Immature natural killer cell (primary cell): ENCODE results near the gene CELF1. TPM values are rescaled to one million over a fixed set of nuclear protein-coding genes. Genes with fewer than 3 reads are reported as not detected.
A peak's percentile ranks its signal among the peaks of the same experiment; 100 is the strongest.

Experiments used
- DNase-seq, 3 donors: peaks; one replicate each; pipeline ENCODE4 v3.0.0; 2022; ENCODE audit warnings: mixed read lengths in 1 of 3
- H3K27ac Mint-ChIP-seq, 6 donors: one replicate each; pipeline ENCODE4 v1.8.0; 2020; ENCODE audit warnings: mixed read lengths in 6 of 6, mild to moderate bottlenecking in 5 of 6, inconsistent platforms in 4 of 6, moderate library complexity in 3 of 6
- H3K27me3 Mint-ChIP-seq, 3 donors: one replicate each; pipeline ENCODE4 v1.8.0; 2020 to 2021; ENCODE audit warnings: low read depth in 3 of 3, mild to moderate bottlenecking in 3 of 3, mixed read lengths in 3 of 3, moderate library complexity in 3 of 3, inconsistent platforms in 1 of 3
- H3K36me3 Mint-ChIP-seq, 3 donors: one replicate each; pipeline ENCODE4 v1.8.0; 2020; ENCODE audit warnings: mixed read lengths in 3 of 3, inconsistent platforms in 2 of 3, mild to moderate bottlenecking in 2 of 3
- H3K4me1 Mint-ChIP-seq, 2 donors: one replicate each; pipeline ENCODE4 v1.8.0; 2020; ENCODE audit warnings: inconsistent platforms in 2 of 2, mild to moderate bottlenecking in 2 of 2, mixed read lengths in 2 of 2, moderate library complexity in 1 of 2
- H3K4me3 Mint-ChIP-seq, 5 donors: one replicate each; pipeline ENCODE4 v1.8.0; 2020; ENCODE audit warnings: mild to moderate bottlenecking in 5 of 5, mixed read lengths in 5 of 5, inconsistent platforms in 3 of 5, moderate library complexity in 3 of 5
- H3K9me3 Mint-ChIP-seq, 6 donors: one replicate each; pipeline ENCODE4 v1.8.0; 2020; ENCODE audit warnings: mild to moderate bottlenecking in 6 of 6, mixed read lengths in 6 of 6, inconsistent platforms in 4 of 6, moderate library complexity in 3 of 6
- polyA plus RNA-seq, 3 donors: library from polyadenylated mRNA; unstranded; fragments of 300-500 nt; fragmentation: Illumina TruSeq; gene quantifications; one replicate each; pipeline ENCODE4 v1.2.3, GENCODE V29; 2021

Gene CELF1
- polyA plus RNA-seq = 10 to 100 TPM; 21.0 to 58.1 (median 35.5) TPM

DNA sequence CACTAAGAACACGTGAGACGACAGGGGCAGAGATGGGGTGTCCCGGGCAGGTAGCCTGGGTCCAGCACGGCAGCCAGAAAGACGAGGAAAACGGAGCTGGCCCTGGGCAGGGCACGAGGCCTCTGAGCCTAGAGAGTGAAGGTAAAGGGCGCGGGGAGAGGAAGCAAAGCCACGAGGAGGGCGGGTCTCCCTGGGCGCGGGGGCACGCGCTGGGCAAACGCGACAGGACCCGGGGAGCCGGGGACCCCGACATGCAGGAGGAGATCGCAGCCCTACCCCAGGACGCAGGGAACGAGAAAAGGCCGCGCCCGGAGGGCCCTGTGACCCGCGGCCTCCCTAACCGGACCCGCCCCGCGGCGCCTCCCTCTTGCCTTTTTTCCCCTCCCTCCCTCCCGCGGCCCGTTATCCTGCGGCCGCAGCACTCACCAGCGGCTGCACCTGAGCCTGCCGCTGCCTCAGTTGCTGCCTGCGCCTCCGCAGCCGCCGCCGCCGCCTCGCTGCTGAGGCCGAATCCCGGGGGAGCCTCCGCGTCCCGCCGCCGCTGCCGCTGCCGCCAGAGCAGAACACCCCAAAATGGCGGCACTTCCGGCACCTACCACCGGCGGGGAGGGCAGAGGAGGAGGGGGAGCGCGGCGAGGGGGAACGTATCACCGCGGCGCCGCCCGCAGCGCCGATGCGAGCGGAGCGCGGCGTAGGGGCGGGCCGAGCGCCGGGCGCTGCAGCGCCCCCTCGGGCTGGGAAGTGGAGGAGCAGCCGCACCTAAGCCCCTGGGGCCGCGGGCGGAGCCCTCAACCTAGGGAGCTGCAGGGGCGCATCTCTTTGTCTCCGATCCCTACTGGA is at the start of gene CELF1:
TSS of gene CELF1 (minus strand) at position 567 of the 840 bp plus-strand sequence. CDS start 53,609 bp downstream, outside the sequence.
- Mint-ChIP-seq H3K36me3 (no peaks in the 10 kb centered on the region), H3K4me1 (peaks cover 48 to 60% of the 10 kb centered on the region in 2 donors), H3K27me3 (peaks cover 0 to 8% (median 0%) of the 10 kb centered on the region in 3 donors), H3K9me3 (no peaks in the 10 kb centered on the region), H3K4me3 (peak within 1 kb of the TSS; percentile 94 to 98 (median 97)), H3K27ac (peak within 1 kb of the TSS; percentile 89 to 96 (median 93))
- DNase-seq = peak; percentile 91

DNA sequence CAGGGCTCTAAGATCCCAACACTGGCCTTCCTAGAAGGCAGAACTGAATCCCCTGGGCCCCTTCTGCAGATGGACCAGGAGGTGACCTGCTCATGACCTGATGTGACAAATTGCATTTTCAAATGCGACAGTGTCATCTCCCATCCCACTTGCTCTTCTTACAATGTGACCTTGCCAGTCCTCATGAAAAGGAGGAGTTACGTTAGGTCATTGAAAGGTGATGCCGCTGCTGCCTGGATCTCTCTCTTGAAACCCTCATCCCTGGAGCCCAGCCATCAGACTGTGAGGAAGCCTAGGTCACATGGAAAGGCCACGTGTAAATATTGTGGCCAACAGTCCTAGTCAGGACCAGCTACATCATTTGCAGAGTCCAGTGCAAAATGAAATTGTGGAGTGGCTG is 47.0 kb upstream of the CELF1 start:
- peaks cover 4 to 6% (median 4%) of the 10 kb centered on the region in 3 donors for H3K36me3 Mint-ChIP-seq
- H3K27ac Mint-ChIP-seq = no peak overlapping the region
- peaks cover 0 to 10% (median 3%) of the 10 kb centered on the region in 3 donors for H3K27me3 Mint-ChIP-seq
- no peaks in the 10 kb centered on the region for H3K9me3 Mint-ChIP-seq
- no peak overlapping the region for H3K4me3 Mint-ChIP-seq
- DNase-seq = no peak
- no peaks in the 10 kb centered on the region for H3K4me1 Mint-ChIP-seq

DNA sequence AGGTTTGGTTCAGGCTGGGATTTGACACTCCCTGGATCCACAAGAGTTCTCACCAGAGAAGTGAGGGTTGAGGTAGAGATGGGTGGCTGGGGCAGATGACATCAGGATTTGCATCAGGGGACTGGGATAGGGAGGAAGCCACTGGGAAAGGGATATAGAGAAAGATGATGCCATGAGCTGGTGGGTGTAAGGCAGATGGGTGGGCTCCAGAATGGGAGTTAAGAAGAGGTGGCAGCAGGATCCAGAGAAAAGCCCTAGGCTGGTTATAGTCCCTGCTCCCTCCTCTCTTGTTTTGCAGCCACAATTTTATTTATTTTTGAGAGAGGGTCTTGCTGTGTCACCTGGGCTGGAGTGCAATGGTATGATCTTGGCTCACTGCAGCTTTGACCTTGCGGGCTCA is 43.0 kb upstream of the CELF1 start:
- no peaks in the 10 kb centered on the region for H3K9me3 Mint-ChIP-seq
- peaks cover 0 to 7% of the 10 kb centered on the region in 2 donors for H3K4me1 Mint-ChIP-seq
- no peak overlapping the region for H3K27ac Mint-ChIP-seq
- no peak for DNase-seq
- peaks cover 4 to 6% (median 4%) of the 10 kb centered on the region in 3 donors for H3K36me3 Mint-ChIP-seq
- no peak overlapping the region for H3K4me3 Mint-ChIP-seq
- H3K27me3 Mint-ChIP-seq = peaks cover 10 to 17% (median 12%) of the 10 kb centered on the region in 3 donors

DNA sequence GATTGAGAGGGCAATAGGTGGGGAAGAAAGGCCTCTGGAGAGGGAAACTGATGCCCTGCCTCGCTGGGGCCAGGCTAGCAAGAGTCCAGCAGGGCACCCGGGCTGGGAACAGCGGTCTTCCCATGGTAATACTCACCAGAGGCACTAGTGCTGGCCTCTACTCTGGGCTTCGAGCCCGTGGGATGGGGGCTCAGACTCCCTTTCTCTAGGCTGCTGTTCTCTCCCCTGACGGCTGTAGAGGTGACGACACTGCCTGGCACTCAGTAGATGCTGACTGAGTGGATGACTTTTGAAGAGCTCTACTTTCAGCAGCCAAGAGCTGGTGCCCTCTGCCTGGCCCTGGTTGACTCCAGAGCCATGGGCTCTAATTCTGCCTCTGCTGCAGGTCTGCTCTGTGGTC is 42.1 kb upstream of the CELF1 start:
- no peak overlapping the region for H3K27ac Mint-ChIP-seq
- H3K36me3 Mint-ChIP-seq = peaks cover 4 to 6% (median 4%) of the 10 kb centered on the region in 3 donors
- DNase-seq = no peak
- no peak overlapping the region for H3K4me3 Mint-ChIP-seq
- no peaks in the 10 kb centered on the region for H3K9me3 Mint-ChIP-seq
- H3K27me3 Mint-ChIP-seq = peaks cover 10 to 17% (median 12%) of the 10 kb centered on the region in 3 donors
- peaks cover 0 to 7% of the 10 kb centered on the region in 2 donors for H3K4me1 Mint-ChIP-seq

DNA sequence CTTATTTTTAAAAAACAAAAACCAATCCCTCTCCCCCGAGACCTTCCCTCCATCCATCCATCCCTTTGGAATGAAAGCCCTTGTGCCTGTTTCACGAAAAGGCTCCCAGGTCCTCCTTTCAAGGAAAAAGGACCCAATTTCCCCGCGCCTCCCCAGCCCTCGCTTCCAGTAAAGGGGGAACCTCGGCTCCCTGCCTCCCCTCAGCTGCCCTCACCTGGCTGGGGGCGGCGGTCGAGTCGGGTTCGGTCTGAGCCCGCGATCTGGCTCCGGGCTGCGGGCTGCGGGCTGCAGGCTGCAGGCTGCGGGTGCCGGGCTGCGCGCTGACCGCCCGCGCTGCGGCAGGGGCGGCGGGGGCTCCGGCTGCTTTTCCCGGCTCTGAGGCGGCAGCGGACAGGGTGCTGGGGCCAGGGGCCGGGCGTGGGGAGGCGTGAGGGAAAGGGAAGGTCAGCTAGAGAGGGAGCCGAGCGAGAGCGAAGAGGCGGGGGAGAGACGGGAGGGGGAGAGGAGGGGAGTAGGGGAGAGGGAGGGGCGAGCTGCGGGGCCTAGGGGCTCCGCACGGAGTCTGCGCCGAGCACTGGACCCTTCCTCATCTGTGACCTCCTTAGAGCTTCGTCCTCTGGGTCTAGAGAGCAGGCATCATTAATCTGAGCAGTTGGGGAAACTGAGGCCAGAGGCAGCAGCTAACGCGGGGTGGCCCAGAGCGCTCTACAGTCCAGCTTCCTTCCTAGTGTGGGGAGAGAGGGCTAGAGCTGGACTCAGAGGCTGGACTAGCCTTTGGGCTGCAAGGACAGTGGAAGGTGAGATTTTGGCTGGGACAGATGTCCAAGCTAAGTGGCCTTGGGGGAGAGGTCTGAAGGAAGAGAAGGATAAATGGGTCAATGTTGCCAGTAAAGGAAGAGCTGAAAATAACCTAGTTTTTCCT is 41.3 kb upstream of the CELF1 start, which contains the start of gene C1QTNF4:
TSS of gene C1QTNF4 (minus strand) at position 478 of the 922 bp plus-strand sequence. CDS start 3,601 bp downstream, outside the sequence.
- peaks cover 2 to 3% (median 2%) of the 10 kb centered on the region in 3 donors for H3K36me3 Mint-ChIP-seq
- peaks cover 0 to 7% of the 10 kb centered on the region in 2 donors for H3K4me1 Mint-ChIP-seq
- DNase-seq = no peak
- H3K27me3 Mint-ChIP-seq = peaks cover 10 to 14% (median 12%) of the 10 kb centered on the region in 3 donors
- no peaks in the 10 kb centered on the region for H3K9me3 Mint-ChIP-seq
- no peak within 1 kb of the TSS for H3K27ac Mint-ChIP-seq
- H3K4me3 Mint-ChIP-seq = no peak within 1 kb of the TSS

DNA sequence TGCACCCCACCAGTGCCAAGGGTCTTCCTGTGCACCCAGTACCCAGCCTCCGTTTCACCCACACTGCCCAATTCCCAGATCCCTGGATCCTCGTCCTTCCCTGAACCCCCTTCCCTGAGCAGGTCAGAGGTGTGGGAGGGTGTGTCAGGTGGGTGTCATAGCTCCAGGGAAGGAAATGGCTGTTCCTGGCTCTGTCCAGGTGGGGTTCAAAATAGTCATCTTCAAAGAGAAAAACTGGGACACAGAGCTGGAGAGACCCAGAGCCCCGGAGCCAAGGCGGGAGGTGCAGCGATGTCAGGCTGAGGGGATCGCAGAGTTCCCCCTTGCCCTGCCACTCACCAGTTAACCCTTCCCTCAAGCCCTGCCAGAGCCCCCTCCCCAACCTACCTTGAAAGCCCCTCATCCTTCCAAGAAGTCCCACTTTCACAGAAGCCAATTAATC is 40.6 kb upstream of the CELF1 start:
- no peaks in the 10 kb centered on the region for H3K9me3 Mint-ChIP-seq
- H3K27ac Mint-ChIP-seq = no peak overlapping the region
- H3K4me3 Mint-ChIP-seq = no peak overlapping the region
- DNase-seq = no peak
- H3K36me3 Mint-ChIP-seq = no peaks in the 10 kb centered on the region
- peaks cover 10 to 14% (median 12%) of the 10 kb centered on the region in 3 donors for H3K27me3 Mint-ChIP-seq
- peaks cover 0 to 7% of the 10 kb centered on the region in 2 donors for H3K4me1 Mint-ChIP-seq

DNA sequence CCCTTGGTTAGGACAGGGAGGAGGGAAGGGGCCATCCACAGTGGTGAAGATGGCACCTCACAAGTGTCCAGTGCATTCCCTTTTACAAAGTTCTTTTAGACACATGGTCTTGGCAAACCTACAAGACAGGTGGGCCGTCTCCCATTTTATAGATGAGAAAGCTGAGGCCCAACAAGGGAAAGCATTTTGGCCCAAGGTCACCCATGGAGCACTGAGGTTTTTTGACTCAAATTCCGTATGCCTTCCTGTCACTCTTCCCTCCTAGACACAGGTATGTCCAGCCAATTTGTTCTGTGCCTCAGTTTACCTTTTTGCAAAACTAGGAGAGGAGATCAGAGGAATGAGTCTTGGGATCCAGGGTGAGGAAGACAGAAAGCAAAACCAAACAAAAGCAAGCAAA is 40.0 kb upstream of the CELF1 start:
- peaks cover 0 to 7% of the 10 kb centered on the region in 2 donors for H3K4me1 Mint-ChIP-seq
- H3K36me3 Mint-ChIP-seq = no peaks in the 10 kb centered on the region
- no peaks in the 10 kb centered on the region for H3K9me3 Mint-ChIP-seq
- H3K27ac Mint-ChIP-seq = no peak overlapping the region
- no peak overlapping the region for H3K4me3 Mint-ChIP-seq
- no peak for DNase-seq
- peaks cover 10 to 14% (median 12%) of the 10 kb centered on the region in 3 donors for H3K27me3 Mint-ChIP-seq

DNA sequence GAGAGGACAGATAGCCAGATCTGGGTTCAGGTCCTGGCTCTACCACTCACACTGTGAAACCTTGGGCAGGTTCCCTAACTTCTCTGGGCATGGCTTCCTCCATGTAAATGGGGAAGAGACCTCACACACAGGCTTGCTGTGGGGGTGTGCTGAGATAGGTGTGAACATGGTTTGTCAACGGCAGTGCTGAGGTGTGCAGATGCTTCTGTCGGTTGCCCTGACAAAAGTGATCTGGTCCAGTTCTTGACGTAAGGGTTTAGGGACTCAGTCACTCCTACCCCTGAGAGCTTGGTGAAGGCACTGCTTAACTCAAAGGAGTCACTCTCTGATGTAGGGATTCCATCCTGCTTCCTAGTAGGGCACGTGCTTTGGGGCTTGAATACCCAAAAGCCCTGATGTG is 39.3 kb upstream of the CELF1 start:
- H3K4me1 Mint-ChIP-seq = peaks cover 0 to 7% of the 10 kb centered on the region in 2 donors
- no peak overlapping the region for H3K27ac Mint-ChIP-seq
- H3K36me3 Mint-ChIP-seq = no peaks in the 10 kb centered on the region
- no peaks in the 10 kb centered on the region for H3K9me3 Mint-ChIP-seq
- DNase-seq = no peak
- peaks cover 10 to 14% (median 14%) of the 10 kb centered on the region in 3 donors for H3K27me3 Mint-ChIP-seq
- no peak overlapping the region for H3K4me3 Mint-ChIP-seq

DNA sequence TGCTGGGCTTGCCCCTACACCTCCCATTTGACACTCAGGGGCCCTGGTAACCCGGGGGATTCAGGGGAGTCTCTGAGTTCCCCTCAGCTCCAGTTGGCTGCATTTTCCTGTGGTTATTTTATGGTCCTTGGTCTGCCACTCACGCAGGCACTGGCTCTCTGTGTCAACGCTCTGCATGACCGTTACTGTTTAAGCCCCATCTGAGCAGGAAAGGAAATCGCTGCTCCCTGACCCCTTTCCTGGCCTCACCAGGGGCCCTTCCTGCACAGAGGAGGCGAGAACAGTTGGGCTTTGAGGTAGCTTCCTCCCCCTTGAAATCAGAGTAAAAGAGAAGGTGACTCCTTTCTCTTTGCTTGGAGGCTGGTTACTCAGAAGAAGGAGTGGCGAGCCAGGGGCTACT is 38.8 kb upstream of the CELF1 start:
- Mint-ChIP-seq H3K27ac (no peak overlapping the region), H3K9me3 (no peaks in the 10 kb centered on the region), H3K36me3 (no peaks in the 10 kb centered on the region), H3K27me3 (peaks cover 10 to 14% (median 14%) of the 10 kb centered on the region in 3 donors), H3K4me1 (peaks cover 0 to 7% of the 10 kb centered on the region in 2 donors), H3K4me3 (no peak overlapping the region)
- DNase-seq = no peak

DNA sequence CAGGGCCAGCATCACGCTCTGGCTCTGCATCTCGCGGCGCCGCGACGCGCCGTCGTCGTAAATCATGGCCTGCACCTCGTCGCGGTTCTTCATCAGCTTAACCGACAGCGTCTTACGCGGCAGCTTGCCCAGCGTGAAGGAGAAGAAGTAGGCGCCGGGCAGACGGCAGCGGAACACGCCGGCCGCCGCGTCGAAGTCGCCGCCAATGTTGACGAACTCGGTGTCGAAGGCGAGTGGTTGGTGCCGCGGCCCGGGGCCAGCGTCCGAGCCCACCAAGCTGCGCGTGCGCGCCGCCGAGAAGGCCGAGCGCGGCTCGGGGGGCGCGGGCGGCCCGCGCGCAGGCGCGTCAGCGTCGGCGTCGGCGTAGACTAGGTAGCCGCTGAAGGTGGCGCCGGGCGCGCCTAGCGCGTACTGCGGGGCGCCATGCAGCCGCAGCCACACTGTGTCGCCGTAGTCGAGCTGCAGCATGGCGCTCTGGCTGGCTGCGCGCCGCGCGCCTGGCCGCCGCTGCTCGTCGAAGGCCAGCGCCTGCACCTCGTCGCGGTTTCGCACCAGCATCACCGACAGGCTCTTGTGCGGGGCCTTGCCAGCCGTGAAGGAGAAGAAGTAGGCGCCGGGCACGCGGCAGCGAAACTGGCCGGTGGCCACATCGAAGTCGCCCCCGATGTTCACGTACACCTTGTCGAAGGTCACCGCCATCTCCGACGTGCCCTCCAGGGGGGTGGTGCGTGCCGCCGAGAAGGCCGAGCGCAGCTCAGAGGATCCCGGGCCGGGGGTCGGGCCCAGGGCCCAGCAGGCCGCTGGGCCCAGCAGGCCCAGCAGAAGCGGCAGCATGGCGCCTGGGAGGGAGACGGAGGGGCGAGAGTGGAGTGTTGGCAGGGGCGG is 37.3 kb upstream of the CELF1 start:
- no peaks in the 10 kb centered on the region for H3K36me3 Mint-ChIP-seq
- H3K27ac Mint-ChIP-seq = no peak overlapping the region
- peaks cover 10 to 12% (median 11%) of the 10 kb centered on the region in 3 donors for H3K27me3 Mint-ChIP-seq
- no peak overlapping the region for H3K4me3 Mint-ChIP-seq
- H3K4me1 Mint-ChIP-seq = peaks cover 0 to 7% of the 10 kb centered on the region in 2 donors
- H3K9me3 Mint-ChIP-seq = no peaks in the 10 kb centered on the region
- DNase-seq = no peak

DNA sequence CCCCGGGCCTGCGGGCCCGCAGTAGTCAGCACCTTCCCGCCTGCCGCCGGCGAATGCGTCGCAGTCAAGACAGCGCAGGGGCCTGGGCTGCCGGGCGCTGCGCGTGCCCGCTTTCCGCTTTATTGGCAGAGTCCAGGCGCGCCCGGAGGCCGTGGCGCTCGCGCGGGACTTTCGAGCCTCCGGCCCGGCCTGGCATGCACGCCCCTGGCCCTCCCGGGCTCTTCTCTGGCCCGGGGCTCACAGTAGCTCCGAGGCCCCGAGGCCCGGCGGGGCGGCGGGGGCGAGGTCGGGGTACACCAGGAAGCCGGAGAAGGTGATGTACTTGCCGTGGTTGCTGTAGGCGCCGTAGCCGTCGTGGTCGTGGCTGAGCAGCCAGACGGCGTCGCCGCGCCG is 36.6 kb upstream of the CELF1 start:
- H3K36me3 Mint-ChIP-seq = peaks cover 0 to under 1% (median under 1%) of the 10 kb centered on the region in 3 donors
- no peak overlapping the region for H3K4me3 Mint-ChIP-seq
- H3K27ac Mint-ChIP-seq = no peak overlapping the region

DNA sequence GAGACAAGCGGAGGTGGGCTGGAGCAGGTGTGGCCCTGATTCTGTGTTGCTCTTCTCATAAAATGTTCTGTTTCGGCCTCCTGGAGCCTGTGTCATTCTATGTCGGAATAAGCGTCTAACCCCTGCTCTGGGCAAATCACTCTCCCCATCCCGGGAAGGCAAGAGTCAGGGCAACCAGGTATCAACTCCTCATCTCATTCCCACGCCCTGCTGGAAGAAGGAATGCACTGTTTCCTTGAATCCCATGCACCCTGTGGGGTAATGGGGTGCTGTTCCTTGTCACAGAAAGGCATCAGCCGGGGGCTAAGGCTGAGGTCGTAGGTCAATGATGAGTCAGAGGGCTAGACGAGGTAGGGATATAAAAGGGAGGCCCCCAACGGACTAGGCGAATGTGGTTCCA is 36.2 kb upstream of the CELF1 start:
- H3K4me3 Mint-ChIP-seq = no peak overlapping the region
- no peak overlapping the region for H3K27ac Mint-ChIP-seq
- peaks cover 0 to 1% (median 0%) of the 10 kb centered on the region in 6 donors for H3K9me3 Mint-ChIP-seq
- peaks cover 0 to 7% of the 10 kb centered on the region in 2 donors for H3K4me1 Mint-ChIP-seq
- peaks cover 4 to 5% (median 5%) of the 10 kb centered on the region in 3 donors for H3K36me3 Mint-ChIP-seq
- peaks cover 5 to 10% (median 8%) of the 10 kb centered on the region in 3 donors for H3K27me3 Mint-ChIP-seq
- no peak for DNase-seq

More for the DNA sequence above, 36.6 kb upstream of the CELF1 start:
- no peak for DNase-seq
- Mint-ChIP-seq H3K27me3 (peaks cover 8 to 10% (median 10%) of the 10 kb centered on the region in 3 donors), H3K4me1 (peaks cover 0 to 7% of the 10 kb centered on the region in 2 donors), H3K9me3 (no peaks in the 10 kb centered on the region)
